GM23338 (cell line): ENCODE data around the gene NYAP1.
"Not testable (repeated sequence)": the region's sequence is repeated elsewhere in the genome, so short reads cannot be mapped to it uniquely, and the experiment has no call there.

ENCODE experiments used
- CTCF ChIP-seq, 2 experiments: fragments of 200-600 bp in 1 of 2; sonication (generic) in 1 of 2; conservative IDR thresholded peaks; 2 replicates each; pipeline versions ENCODE4 v1.5.1 to v1.6.1; 2016 to 2017; ENCODE audit warnings: antibody characterized with exemption in 2 of 2, low read depth in 2 of 2, mild to moderate bottlenecking in 2 of 2, moderate library complexity in 1 of 2
- EZH2 ChIP-seq: fragments of 200-600 bp; sonication (generic); IDR thresholded peaks from one replicate; pipeline ENCODE4 v1.8.0; 2017; ENCODE audit warnings: antibody characterized with exemption, mild to moderate bottlenecking, low read depth; ENCODE audit not compliant: unreplicated experiment
- JUNB ChIP-seq: IDR thresholded peaks from one replicate; pipeline ENCODE4 v1.6.1; 2016; ENCODE audit warnings: antibody characterized with exemption; ENCODE audit not compliant: unreplicated experiment
- POLR2AphosphoS5 ChIP-seq: IDR thresholded peaks from 2 replicates; pipeline ENCODE4 v1.6.1; 2016; ENCODE audit warnings: antibody characterized with exemption, low read depth

GRCh38 chr7:100447363-100447762 is 36.4 kb upstream of the NYAP1 start:
- not testable (repeated sequence) for TF ChIP-seq JUNB; CTCF (conservative IDR thresholded peaks at IDR 0.05; ENCODE audit: low read depth in 2 of 2); POLR2AphosphoS5; EZH2
